K562 (cell line): ENCODE data around the gene AGRN.

Experiments
- EZH2 ChIP-seq: IDR thresholded peaks from 2 replicates; pipeline ENCODE4 v1.6.1; 2012; ENCODE audit warnings: low read depth, mild to moderate bottlenecking, inconsistent platforms, low read length, borderline replicate concordance
- KAT7 ChIP-seq: sonication (generic); formaldehyde crosslinking; IDR thresholded peaks from 2 replicates; pipeline ENCODE4 v1.8.0; 2022; ENCODE audit warnings: missing genetic modification reagents, mild to moderate bottlenecking, borderline replicate concordance
- MAFF ChIP-seq: IDR thresholded peaks from 2 replicates; pipeline ENCODE4 v1.6.1; 2012; ENCODE audit warnings: low read length, improper control_type of control experiment
- NCOA1 ChIP-seq: fragments of 450-650 bp; IDR thresholded peaks from 2 replicates; pipeline ENCODE4 v1.6.1; 2016; ENCODE audit warnings: low read depth
- POLR2A ChIP-seq: fragments of 450-650 bp; conservative IDR thresholded peaks from 2 replicates; pipeline ENCODE4 v1.6.1; 2016
- PRPF4 ChIP-seq: fragments of 200-400 bp; formaldehyde crosslinking; IDR thresholded peaks from one replicate; pipeline ENCODE4 v1.6.1; 2017; ENCODE audit warnings: low read length, low read depth, mild to moderate bottlenecking; ENCODE audit not compliant: insufficient read depth, poor library complexity, severe bottlenecking
- STAT5B ChIP-seq: fragments of 250-450 bp; sonication (Bioruptor Pico); IDR thresholded peaks from 2 replicates; pipeline ENCODE4 v1.8.0; 2021; ENCODE audit warnings: mild to moderate bottlenecking, inconsistent platforms
- U2AF2 ChIP-seq: fragments of 200-400 bp; formaldehyde crosslinking; optimal IDR thresholded peaks from 2 replicates; pipeline ENCODE3; 2017; ENCODE audit warnings: low read depth, mild to moderate bottlenecking, low read length
- YY1 ChIP-seq, 3 experiments: IDR thresholded peaks; 2 replicates each; pipeline ENCODE4 v1.6.1; 2011; ENCODE audit warnings: low read length in 2 of 3, mild to moderate bottlenecking in 2 of 3, moderate library complexity in 2 of 3, borderline replicate concordance in 1 of 3, control low read depth in 1 of 3, low read depth in 1 of 3; ENCODE audit not compliant: insufficient read depth in 3 of 3, insufficient replicate concordance in 2 of 3, control insufficient read depth in 1 of 3, insufficient read length in 1 of 3; ENCODE audit errors: extremely low read depth in 1 of 3
- ZKSCAN1 ChIP-seq: fragments of 150-350 bp; IDR thresholded peaks from 2 replicates; pipeline ENCODE4 v1.6.1; 2016; ENCODE audit warnings: low read depth, low read length
- ZNF143 ChIP-seq: sonication (generic); formaldehyde crosslinking; IDR thresholded peaks from 2 replicates; pipeline ENCODE4 v1.9.0; 2022; ENCODE audit warnings: mild to moderate bottlenecking, missing genetic modification reagents
- ZNF76 ChIP-seq: fragments of 250-450 bp; sonication (Bioruptor Pico); IDR thresholded peaks from 2 replicates; pipeline ENCODE4 v1.4.0; 2020; ENCODE audit warnings: mild to moderate bottlenecking, moderate library complexity, borderline replicate concordance
- TF ChIP-seq, protein P1 (sequence below), 3 experiments: IDR thresholded peaks in 2 of 3; conservative IDR thresholded peaks in 1 of 3; 2 replicates each; pipeline ENCODE4 v1.5.1; 2011 to 2012; ENCODE audit warnings: low read length in 3 of 3, mild to moderate bottlenecking in 3 of 3, control low read depth in 2 of 3, improper control_type of control experiment in 1 of 3, inconsistent platforms in 1 of 3, low read depth in 1 of 3, mixed read lengths in 1 of 3, moderate library complexity in 1 of 3; ENCODE audit not compliant: insufficient read depth in 2 of 3

DNA sequence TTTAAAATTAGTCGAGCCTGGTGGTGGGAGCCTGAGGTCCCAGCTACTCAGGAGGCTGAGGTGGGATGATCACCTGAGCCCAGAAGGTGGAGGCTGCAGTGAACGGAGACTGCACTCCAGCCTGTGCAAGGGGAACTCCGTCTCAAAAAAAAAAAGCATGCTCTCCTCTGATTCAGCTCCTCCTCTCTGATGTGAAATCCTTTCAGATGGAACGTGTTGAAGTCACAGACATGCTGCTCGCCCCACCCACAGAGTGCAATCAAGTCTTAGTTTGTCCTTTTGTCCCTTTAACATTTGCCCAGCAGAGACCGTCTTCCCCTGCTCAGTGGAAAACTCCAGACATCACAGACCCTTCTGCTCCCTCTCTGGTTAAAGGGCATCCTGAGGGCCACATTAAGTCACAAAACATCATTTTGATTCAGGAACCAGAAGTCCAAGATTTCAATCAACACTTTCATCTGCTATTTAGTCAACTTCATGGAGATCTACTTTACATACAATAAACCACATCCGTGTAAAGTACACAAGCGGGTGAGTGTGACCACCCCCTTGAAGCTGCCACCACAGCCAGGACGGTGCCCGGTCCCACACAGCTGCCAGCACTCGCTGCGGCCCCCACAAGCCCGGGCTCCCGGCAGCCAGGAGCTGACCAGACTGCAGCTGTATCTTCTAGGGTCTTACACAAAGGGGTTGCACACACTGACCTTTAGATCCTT lies 73.1 kb downstream of the AGRN start:
- no peak for TF ChIP-seq ZKSCAN1
- no peak for TF ChIP-seq ZNF76
- no peak for TF ChIP-seq KAT7 (CRISPR knock-in tag)
- no peak for TF ChIP-seq EZH2
- TF ChIP-seq U2AF2, result no peak
- no peak for TF ChIP-seq YY1 (IDR thresholded peaks at IDR 0.05; ENCODE audit: borderline replicate concordance in 1 of 3, control insufficient read depth in 1 of 3, extremely low read depth in 1 of 3, insufficient read depth in 3 of 3, insufficient read length in 1 of 3, insufficient replicate concordance in 2 of 3, low read depth in 1 of 3, low read length in 2 of 3)
- TF ChIP-seq, protein P1, sequence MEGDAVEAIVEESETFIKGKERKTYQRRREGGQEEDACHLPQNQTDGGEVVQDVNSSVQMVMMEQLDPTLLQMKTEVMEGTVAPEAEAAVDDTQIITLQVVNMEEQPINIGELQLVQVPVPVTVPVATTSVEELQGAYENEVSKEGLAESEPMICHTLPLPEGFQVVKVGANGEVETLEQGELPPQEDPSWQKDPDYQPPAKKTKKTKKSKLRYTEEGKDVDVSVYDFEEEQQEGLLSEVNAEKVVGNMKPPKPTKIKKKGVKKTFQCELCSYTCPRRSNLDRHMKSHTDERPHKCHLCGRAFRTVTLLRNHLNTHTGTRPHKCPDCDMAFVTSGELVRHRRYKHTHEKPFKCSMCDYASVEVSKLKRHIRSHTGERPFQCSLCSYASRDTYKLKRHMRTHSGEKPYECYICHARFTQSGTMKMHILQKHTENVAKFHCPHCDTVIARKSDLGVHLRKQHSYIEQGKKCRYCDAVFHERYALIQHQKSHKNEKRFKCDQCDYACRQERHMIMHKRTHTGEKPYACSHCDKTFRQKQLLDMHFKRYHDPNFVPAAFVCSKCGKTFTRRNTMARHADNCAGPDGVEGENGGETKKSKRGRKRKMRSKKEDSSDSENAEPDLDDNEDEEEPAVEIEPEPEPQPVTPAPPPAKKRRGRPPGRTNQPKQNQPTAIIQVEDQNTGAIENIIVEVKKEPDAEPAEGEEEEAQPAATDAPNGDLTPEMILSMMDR (IDR thresholded peaks at IDR 0.05 in 2 of 3, conservative IDR thresholded peaks at IDR 0.05 in 1 of 3; ENCODE audit: insufficient read depth in 2 of 3, low read depth in 1 of 3, low read length in 3 of 3), result no peak
- no peak for TF ChIP-seq POLR2A
- no peak for TF ChIP-seq ZNF143
- TF ChIP-seq NCOA1, result no peak
- TF ChIP-seq MAFF, result no peak
- no peak for TF ChIP-seq PRPF4
- no peak for TF ChIP-seq STAT5B (CRISPR knock-in tag)
